Measurements from ENCODE around the gene NEO1. TPM values are rescaled to one million over a fixed set of nuclear protein-coding genes. Genes with fewer than 3 reads are reported as not detected.

Gene NEO1
- total RNA-seq, 2 donors from 2014 or later = 5.2 to 5.3 TPM

DNA sequence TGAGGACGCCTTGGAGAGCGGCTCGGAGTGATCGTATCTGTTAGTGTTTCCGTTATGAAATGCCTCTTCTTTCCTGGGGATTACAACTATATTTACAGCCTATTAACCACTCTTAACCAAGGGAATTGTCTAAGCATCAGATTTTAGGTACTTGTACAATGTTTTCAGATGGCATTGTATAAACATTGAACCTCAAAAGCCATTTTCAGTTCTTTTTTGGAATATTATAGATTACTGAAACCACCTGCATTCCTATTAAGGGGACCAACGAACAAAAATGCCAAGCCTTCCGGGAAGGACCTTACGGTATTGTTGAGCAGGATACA, 1.1 kb downstream of the NEO1 start:
- ATAC-seq (no peak), DNase-seq (ENCODE audit: low spot score in 2 of 2) (no peak)
- no peaks in the 10 kb centered on the region for H3K36me3 Mint-ChIP-seq
- H3K9me3 Mint-ChIP-seq = no peaks in the 10 kb centered on the region
- no peak overlapping the region for H3K27ac Mint-ChIP-seq

GRCh38 chr15:73054417-73054953, 2.2 kb downstream of the NEO1 start:
- no peaks in the 10 kb centered on the region for H3K36me3 Mint-ChIP-seq
- no peak for ATAC-seq
- H3K27ac Mint-ChIP-seq = no peak overlapping the region
- DNase-seq (ENCODE audit: low spot score in 2 of 2) = no peak
- no peaks in the 10 kb centered on the region for H3K9me3 Mint-ChIP-seq

DNA sequence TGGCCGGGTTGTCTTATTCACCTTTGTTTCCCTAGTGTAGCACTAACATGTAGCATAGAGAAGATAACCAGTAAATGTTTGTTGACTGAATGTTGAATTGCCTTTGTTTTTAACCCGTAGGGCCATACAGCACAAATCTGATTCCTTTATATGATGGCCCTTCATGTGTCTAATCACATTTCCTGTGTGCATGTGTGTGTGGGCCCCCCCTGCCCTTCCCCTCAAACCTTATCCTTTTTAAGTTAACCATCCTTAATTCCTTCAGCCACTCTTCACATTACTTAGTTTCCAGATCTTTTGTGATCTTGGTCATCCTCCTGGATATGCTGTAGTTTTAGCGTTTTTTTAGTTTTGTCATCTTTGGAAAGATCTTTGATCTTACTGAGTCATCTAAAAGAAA, 4.2 kb downstream of the NEO1 start:
- Mint-ChIP-seq H3K9me3 (no peaks in the 10 kb centered on the region), H3K36me3 (no peaks in the 10 kb centered on the region), H3K27ac (no peak overlapping the region)
- no peak for DNase-seq (ENCODE audit: low spot score in 2 of 2)
- no peak for ATAC-seq

DNA sequence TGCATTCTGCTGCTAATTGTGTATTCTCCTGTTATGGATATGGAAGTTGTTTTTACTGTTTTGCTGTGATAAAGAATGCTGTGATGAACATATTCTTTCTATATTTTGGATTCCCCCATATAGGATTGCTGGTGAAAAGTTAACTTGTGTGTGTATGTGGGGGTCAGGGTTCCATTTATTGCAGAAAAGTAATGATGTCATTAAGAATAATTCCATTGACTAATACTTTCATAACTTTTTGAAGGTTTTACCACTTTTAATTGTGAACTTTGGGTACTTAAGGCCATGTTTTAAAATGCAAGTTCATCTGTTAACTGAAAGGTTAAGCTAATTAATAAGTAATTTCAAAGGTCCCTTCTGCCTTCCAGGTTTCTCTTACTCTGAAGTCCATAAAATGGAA, 6.2 kb downstream of the NEO1 start:
- no peak for ATAC-seq
- Mint-ChIP-seq H3K36me3 (no peaks in the 10 kb centered on the region), H3K9me3 (no peaks in the 10 kb centered on the region), H3K27ac (no peak overlapping the region)
- DNase-seq (ENCODE audit: low spot score in 2 of 2) = no peak

- Mint-ChIP-seq H3K9me3 (no peaks in the 10 kb centered on the region), H3K27ac (no peak overlapping the region), H3K36me3 (no peaks in the 10 kb centered on the region)
- DNase-seq (ENCODE audit: low spot score in 2 of 2) = no peak
- no peak for ATAC-seq
Measured at GRCh38 chr15:73065114-73065513, 12.9 kb downstream of the NEO1 start.

DNA sequence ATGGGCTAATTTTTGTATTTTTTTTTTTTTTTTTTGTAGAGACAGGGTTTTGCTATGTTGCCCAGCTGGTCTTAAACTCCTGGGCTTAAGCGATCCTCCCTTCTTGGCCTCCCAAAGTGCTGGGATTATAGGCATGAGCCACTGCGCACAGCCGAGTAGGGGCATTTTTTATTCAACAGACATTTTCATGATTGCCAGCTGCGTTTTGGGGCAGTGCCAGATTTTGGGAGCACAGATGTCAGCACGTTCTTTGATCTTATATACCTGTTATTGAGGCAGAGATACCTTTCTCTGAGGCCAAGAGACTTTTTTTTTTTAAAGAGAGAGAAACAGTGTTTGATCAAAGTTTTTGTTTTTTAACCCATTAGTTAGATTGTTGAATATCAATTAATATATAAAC, 16.8 kb downstream of the NEO1 start:
- Mint-ChIP-seq H3K27ac (no peak overlapping the region), H3K36me3 (no peaks in the 10 kb centered on the region), H3K9me3 (no peaks in the 10 kb centered on the region)
- DNase-seq (ENCODE audit: low spot score in 2 of 2) (no peak), ATAC-seq (no peak)

DNA sequence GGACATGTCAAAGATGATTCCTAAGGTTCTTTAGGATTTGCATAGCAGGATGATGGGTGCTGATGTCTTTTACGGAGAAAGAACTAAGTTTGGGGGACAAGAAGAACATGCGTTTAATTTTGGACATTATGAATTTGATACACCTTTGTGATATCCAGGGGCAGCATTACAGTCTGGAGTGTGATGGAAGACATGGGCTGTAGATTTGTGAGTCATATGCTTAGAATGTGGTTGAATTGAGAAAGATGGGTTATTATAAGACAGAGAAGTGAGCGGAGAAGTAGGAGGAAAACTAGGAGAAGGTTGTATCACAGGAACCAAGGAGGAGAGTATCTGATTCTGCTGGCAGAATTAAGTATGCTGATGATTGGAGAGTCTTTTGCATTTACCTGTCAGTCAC, 20.6 kb downstream of the NEO1 start:
- ATAC-seq (no peak), DNase-seq (ENCODE audit: low spot score in 2 of 2) (no peak)
- no peaks in the 10 kb centered on the region for H3K9me3 Mint-ChIP-seq
- no peak overlapping the region for H3K27ac Mint-ChIP-seq
- no peaks in the 10 kb centered on the region for H3K36me3 Mint-ChIP-seq

- no peak for ATAC-seq
Measured at GRCh38 chr15:73074241-73074640, 22.0 kb downstream of the NEO1 start.

GRCh38 chr15:73075160-73075859, 23.0 kb downstream of the NEO1 start:
- ATAC-seq (no peak), DNase-seq (ENCODE audit: low spot score in 2 of 2) (no peak)
- no peak overlapping the region for H3K27ac Mint-ChIP-seq
- H3K9me3 Mint-ChIP-seq = no peaks in the 10 kb centered on the region
- H3K36me3 Mint-ChIP-seq = no peaks in the 10 kb centered on the region

More at GRCh38 chr15:73074241-73074640, 22.0 kb downstream of the NEO1 start:
- H3K36me3 Mint-ChIP-seq = no peaks in the 10 kb centered on the region
- H3K27ac Mint-ChIP-seq = no peak overlapping the region
- no peak for DNase-seq (ENCODE audit: low spot score in 2 of 2)
- H3K9me3 Mint-ChIP-seq = no peaks in the 10 kb centered on the region

- Mint-ChIP-seq H3K36me3 (no peaks in the 10 kb centered on the region), H3K27ac (no peak overlapping the region), H3K9me3 (no peaks in the 10 kb centered on the region)
- ATAC-seq = no peak
- DNase-seq (ENCODE audit: low spot score in 2 of 2) = no peak
Measured at GRCh38 chr15:73078291-73078690, 26.0 kb downstream of the NEO1 start.

DNA sequence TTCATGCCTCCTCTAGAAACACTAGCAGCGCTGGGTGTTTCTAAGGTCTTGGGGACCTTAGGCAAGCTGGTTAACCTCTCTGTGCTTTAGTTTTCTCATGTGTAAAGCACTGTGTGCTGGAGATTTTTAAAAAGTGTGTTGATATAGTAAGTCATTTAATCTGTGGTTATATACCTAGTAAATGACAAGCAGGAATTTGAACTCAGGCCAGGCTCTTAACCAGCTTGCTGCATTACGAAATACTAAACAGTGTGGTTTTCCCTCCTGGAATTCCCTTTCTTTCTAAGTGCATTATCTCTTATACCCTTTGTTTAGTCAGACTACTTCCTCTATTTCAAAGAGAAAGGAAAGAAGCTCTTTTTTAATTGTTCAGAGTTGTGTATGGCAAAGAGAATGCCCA, 26.5 kb downstream of the NEO1 start:
- H3K9me3 Mint-ChIP-seq = no peaks in the 10 kb centered on the region
- ATAC-seq = no peak
- H3K27ac Mint-ChIP-seq = no peak overlapping the region
- DNase-seq (ENCODE audit: low spot score in 2 of 2) = no peak
- no peaks in the 10 kb centered on the region for H3K36me3 Mint-ChIP-seq

DNA sequence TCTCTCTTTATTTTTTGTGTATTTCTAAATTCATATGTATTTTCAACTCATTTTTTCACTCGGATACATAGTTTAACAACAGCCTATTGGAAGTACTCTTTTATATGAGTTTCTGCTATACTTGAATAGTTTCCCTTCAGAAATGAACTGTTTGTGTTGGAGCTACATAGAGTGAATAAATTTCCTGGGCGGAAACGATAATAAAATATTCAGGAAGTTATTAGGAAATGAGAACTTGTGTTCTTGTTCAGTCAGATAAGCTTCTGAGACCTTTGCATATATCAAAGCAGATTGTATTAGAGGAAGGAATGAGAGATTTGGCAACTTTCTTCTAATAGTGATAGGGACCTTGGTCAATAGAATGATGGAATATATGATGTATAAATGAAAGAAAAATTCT, 27.3 kb downstream of the NEO1 start:
- no peaks in the 10 kb centered on the region for H3K36me3 Mint-ChIP-seq

DNA sequence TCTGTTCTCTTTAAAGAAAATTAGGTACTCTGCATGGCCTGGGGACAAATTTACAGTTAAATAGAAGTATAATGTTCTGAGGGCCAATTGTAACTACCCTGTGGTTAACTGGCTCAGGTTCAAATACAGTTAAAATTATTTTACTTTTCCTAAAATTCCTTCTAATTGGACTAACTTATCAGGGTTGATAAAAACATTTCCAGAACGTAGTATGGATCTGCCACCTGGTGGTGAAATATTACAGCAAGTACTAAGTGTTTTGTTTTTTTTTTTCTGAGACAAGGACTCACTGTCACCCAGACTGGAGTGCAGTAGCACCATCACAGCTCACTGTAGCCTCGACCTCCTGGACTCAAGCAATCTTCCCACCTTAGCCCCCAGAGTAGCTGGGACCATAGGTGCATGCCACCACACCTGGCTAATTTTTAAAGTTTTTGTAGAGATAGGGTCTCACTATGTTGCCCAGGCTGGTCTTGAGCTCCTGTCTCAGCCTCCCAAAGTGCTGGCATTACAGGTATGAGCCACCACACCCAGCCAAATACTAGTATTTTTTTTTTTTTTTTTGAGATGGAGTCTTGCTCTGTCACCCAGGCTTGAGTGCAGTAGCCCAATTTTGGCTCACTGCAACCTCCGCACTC, 29.2 kb downstream of the NEO1 start:
- DNase-seq (ENCODE audit: low spot score in 2 of 2) = peak in 1 of 2 donors; percentile 4
- H3K36me3 Mint-ChIP-seq = no peaks in the 10 kb centered on the region
- H3K27ac Mint-ChIP-seq = no peak overlapping the region
- peak in 1 of 2 donors; percentile 54 for ATAC-seq
- no peaks in the 10 kb centered on the region for H3K9me3 Mint-ChIP-seq

More for the DNA sequence above, 27.3 kb downstream of the NEO1 start:
- no peak overlapping the region for H3K27ac Mint-ChIP-seq
- no peaks in the 10 kb centered on the region for H3K9me3 Mint-ChIP-seq
- ATAC-seq (no peak), DNase-seq (ENCODE audit: low spot score in 2 of 2) (no peak)

GRCh38 chr15:73082812-73083211, 30.5 kb downstream of the NEO1 start:
- no peak for ATAC-seq
- Mint-ChIP-seq H3K9me3 (no peaks in the 10 kb centered on the region), H3K27ac (no peak overlapping the region), H3K36me3 (no peaks in the 10 kb centered on the region)
- DNase-seq (ENCODE audit: low spot score in 2 of 2) = no peak

- no peaks in the 10 kb centered on the region for H3K9me3 Mint-ChIP-seq
- H3K36me3 Mint-ChIP-seq = no peaks in the 10 kb centered on the region
- DNase-seq (ENCODE audit: low spot score in 2 of 2) (no peak), ATAC-seq (no peak)
- H3K27ac Mint-ChIP-seq = no peak overlapping the region
Measured at GRCh38 chr15:73087098-73087497, 34.8 kb downstream of the NEO1 start.

DNA sequence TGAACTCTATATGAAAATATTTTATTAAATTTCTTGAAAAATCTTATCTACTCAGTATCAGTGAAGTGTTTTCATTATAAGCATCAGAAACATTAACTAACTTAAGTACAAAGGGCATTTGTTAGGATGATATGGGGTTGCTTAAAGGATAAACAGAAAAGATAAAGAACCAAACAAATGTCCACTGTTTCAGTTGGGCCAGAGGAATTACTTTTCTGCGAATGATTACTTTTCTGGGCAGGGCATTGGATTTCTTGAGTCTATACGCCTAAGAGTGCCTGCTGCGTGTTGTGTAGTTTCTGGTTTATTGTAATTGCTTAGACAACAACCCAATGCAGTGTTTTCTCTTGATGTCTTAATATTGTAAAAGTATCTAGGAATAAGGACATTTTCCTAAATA, 52.8 kb downstream of the NEO1 start:
- ATAC-seq (no peak), DNase-seq (ENCODE audit: low spot score in 2 of 2) (no peak)
- no peak overlapping the region for H3K27ac Mint-ChIP-seq
- H3K9me3 Mint-ChIP-seq = no peaks in the 10 kb centered on the region
- no peaks in the 10 kb centered on the region for H3K36me3 Mint-ChIP-seq

- H3K36me3 Mint-ChIP-seq = no peaks in the 10 kb centered on the region
- DNase-seq (ENCODE audit: low spot score in 2 of 2) (no peak), ATAC-seq (no peak)
- no peaks in the 10 kb centered on the region for H3K9me3 Mint-ChIP-seq
- H3K27ac Mint-ChIP-seq = no peak overlapping the region
Measured at GRCh38 chr15:73108676-73109075, 56.4 kb downstream of the NEO1 start.

- Mint-ChIP-seq H3K36me3 (no peaks in the 10 kb centered on the region), H3K9me3 (no peaks in the 10 kb centered on the region), H3K27ac (no peak overlapping the region)
- ATAC-seq (no peak), DNase-seq (ENCODE audit: low spot score in 2 of 2) (no peak)
Measured at GRCh38 chr15:73109765-73110164, 57.5 kb downstream of the NEO1 start.

Data from activated naive CD4-positive, alpha-beta T cell treated with anti-CD3 and anti-CD28 coated beads, Interleukin-2, amount 50 U/mL, for 72 hours (primary cell).